Effector CD4-positive, alpha-beta T cell (primary cell): ENCODE measurements around the gene PGPEP1.
"Not testable (repeated sequence)": the region's sequence is repeated elsewhere in the genome, so short reads cannot be mapped to it uniquely, and the experiment has no call there.

Experiments used
- DNase-seq: peaks from one replicate; pipeline ENCODE4 v3.0.0-alpha.2; 2020

PGPEP1 gene

DNA sequence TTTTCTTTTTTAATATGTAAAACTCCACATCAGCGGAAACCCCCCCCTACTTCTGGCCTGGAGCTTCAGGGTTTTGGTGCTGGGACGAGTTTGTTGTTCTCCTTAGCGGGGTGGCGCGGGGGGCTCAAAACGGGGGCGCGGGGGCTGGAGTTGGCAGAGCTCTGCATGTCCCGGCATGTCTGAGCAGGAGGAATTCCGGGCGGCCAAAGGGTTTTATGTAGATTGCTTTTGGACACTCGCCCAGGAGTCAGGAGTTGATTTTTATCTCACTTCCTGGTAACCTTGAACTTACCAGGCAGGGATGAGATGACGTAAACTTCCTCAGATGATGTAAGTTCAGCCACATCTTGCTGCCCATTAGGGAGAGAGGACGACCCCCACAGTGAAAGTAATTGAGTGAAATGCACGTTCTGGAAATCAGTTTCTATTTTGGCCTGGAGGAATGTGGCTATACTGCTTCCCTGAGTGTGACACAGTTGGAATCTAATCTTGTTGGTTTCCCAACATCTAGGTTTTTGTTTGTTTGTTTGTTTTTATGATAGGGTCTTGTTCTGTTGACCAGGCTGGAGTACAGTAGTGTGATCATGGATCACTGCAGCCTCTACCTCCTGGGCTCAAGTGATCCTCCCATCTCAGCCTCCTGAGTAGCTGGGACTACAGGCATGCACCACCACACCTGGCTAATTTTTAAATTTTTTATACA lies 24.6 kb downstream of the PGPEP1 start:
- no peak for DNase-seq

- DNase-seq, result no peak
These were observed 25.6 kb downstream of the PGPEP1 start for GRCh38 chr19:18366021-18366435.

- no peak for DNase-seq
These were observed 28.3 kb downstream of the PGPEP1 start for GRCh38 chr19:18368504-18369222.

DNA sequence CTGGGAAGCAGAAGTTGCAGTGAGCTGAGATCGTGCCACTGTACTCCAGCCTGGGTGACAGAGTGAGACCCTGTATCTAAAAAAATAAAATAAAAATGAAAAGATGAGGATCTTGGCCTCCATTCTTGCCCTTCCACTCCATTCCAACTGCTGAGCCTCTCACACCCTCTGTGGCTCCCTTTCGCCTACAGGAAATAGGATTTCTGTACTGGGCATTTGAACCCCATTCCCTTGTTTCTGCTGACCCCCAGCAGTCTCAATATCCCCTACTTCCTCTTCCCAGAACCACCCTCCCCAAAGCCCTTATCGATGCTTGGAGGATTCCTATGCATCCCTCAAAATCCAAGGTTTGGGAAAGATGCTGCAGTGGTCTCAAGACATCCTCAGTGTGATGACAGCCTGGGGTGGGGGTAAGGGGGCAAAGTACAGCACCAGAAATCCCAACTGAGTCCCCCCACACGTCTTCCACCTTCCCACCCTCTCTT lies 33.1 kb downstream of the PGPEP1 start:
- no peak for DNase-seq

GRCh38 chr19:18373892-18374629 lies 33.7 kb downstream of the PGPEP1 start:
- no peak for DNase-seq

DNA sequence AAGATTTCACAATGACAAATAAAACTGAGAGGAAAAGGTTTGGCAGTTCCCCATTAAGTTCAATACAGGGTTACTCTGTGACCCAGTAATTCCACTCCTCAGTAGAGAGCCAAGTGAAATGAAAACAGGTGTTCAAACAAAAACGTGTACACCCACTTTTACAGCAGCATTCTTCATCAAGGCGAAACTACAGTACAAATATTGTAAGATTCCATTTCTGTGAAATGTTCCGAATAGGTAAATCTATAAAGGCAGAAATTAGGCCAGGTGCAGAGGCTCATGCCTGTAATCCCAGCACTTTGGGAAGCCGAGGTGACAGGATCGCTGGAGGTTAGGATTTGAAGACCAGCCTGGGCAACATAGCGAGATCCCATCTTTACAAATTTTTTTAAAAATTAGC lies 36.6 kb downstream of the PGPEP1 start:
- no peak for DNase-seq

DNA sequence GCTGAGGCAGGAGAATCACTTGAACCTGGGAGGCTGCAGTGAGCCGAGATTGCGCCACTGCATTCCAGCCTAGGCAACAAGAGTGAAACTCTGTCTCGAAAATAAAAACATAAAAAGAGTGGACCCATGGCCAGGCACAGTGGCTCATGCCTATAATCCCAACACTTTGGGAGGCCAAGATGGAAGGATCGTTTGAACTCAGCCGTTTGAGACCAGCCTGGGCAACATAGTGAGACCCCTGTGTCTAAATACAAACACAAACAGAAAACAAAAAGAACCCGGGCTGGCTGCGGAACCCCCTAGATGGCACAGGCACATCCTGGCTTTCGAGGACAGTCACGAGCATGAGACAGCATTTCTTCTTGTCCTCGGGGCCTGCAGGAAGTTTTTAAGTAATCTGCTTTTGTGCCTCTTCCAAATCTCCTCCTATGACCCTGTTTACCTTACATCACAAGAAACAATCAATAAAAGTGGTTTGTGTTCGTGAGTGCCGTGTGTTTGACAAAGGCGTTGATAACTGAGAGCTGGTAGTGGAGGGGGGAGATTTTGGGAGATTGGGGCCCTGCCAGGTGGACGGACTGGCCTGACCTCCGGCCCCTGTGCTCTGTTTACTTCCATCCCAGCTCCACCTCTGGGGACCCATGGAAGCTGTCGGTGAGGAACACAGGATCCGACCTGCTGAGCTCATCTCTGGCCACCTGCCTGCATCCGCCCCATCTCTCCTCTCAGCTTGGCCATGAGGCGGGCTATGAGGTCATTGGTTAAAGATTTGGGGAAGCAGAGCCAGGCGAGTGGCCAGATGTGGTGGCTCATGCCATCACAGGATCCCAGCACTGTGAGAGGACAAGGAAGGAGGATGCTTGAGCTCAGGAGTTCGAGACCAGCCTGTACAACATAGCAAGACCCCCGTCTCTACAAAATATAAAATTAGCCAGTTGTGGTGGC lies 39.7 kb downstream of the PGPEP1 start:
- DNase-seq, result no peak

DNA sequence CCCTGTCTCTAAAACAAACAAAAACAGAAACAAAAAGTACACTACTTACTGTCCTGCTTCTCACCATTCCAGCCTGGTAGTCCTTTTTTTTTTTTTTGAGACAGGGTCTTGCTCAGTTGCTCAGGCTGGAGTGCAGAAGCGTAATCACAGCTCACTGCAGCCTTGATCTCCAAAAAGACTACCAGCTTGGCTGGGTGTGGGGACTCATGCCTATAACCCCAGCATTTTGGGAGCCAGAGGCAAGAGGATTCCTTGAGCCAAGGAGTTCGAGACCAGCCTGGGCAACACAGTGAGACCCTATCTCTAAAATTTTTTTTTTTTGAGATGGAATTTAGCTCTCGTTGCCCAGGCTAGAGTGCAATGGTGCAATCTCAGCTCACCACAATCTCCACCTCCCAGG lies 40.4 kb downstream of the PGPEP1 start:
- no peak for DNase-seq

GRCh38 chr19:18383622-18384021 lies 43.2 kb downstream of the PGPEP1 start:
- not testable (repeated sequence) for DNase-seq

GRCh38 chr19:18384775-18385174 lies 44.4 kb downstream of the PGPEP1 start:
- no peak for DNase-seq

- no peak for DNase-seq
These were observed 44.9 kb downstream of the PGPEP1 start for GRCh38 chr19:18385359-18385674.

- DNase-seq, result peak; percentile 16
These were observed 45.5 kb downstream of the PGPEP1 start, which contains the start of gene GDF15 for GRCh38 chr19:18385675-18386542. GDF15 (plus strand) TSS chr19:18386158; CDS start chr19:18386190, 32 bp downstream.

- no peak for DNase-seq
These were observed 46.3 kb downstream of the PGPEP1 start for GRCh38 chr19:18386543-18387271.

DNA sequence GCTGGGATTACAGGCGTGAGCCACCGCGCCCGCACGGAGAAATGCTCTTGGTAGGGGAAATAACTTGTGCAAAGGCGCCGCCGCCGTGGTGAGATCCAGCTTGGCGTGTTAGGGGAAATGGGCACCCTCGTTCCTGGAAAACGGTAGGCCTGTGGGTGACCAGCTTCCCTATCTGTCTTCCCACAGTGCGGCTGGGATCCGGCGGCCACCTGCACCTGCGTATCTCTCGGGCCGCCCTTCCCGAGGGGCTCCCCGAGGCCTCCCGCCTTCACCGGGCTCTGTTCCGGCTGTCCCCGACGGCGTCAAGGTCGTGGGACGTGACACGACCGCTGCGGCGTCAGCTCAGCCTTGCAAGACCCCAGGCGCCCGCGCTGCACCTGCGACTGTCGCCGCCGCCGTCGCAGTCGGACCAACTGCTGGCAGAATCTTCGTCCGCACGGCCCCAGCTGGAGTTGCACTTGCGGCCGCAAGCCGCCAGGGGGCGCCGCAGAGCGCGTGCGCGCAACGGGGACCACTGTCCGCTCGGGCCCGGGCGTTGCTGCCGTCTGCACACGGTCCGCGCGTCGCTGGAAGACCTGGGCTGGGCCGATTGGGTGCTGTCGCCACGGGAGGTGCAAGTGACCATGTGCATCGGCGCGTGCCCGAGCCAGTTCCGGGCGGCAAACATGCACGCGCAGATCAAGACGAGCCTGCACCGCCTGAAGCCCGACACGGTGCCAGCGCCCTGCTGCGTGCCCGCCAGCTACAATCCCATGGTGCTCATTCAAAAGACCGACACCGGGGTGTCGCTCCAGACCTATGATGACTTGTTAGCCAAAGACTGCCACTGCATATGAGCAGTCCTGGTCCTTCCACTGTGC lies 47.9 kb downstream of the PGPEP1 start:
- peak; percentile 66 for DNase-seq

DNA sequence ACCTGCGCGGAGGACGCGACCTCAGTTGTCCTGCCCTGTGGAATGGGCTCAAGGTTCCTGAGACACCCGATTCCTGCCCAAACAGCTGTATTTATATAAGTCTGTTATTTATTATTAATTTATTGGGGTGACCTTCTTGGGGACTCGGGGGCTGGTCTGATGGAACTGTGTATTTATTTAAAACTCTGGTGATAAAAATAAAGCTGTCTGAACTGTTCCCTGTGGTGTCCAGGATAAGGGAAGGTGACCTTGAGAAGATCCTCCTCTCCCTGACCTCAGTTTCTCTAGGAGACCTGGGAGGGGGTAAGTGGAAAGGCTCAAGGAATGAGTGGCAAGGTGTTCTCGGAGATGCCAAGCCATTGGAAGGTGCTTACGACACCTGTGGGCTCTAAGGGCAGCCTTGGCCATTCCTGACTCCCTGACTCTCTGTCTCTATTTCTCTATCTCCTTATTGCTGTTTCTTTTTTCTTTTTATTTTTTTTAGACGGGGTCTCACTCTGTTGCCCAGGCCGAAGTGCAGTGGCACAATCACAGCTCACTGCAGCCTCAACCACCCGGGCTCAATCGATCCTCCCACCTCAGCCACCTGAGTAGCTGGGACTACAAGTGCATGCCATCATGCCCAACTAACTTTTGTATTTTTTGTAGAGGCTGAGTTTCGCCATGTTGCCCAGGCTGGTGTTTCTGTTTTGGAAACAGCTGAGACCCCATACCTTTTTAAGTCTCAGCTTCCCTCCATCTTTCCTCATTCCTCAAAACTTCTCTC lies 48.7 kb downstream of the PGPEP1 start:
- no peak for DNase-seq

DNA sequence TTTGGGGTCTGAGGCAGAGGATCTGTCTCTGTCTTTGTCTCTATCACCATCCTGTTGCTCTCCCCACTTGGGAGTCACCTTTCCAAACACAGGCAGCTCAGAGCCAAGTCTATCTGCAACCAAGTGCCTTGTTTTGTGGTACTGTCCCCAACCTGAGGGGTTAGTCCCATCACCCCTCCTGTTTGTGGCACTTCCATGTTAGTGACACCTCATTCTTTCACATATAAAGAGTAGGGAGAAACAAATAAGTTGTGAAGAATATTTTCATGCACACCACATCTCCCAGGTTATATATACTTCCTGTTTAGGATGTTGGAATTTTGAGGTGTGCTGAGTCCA lies 49.3 kb downstream of the PGPEP1 start:
- DNase-seq, result no peak

GRCh38 chr19:18390065-18390907 lies 49.9 kb downstream of the PGPEP1 start:
- DNase-seq, result no peak

DNA sequence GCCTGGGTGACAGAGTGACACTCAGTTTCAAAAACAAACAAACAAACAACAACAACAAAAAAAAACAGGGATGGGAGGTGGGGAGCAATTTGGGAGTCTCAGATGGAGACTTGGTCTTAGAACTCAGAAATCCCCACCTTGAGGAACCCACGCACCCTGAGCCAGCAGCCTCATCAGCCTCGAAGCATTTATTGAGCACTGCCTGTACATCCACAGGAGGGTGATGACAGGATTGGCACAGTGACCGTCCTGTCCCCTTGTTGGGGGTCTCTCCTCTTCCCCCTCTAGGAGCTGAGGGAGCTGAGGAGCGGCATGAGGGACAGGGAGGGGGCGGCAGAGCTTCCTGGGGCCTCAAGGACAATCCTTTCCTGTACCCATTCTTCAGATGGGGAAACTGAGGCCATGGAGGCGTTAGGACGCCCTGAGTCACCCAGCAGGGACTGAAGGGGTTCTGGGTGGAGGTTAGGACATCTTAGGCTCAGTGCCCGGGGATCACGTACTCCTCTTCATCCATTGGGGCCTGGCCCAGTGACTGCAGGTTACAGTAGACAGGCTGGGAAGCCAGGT lies 51.2 kb downstream of the PGPEP1 start:
- no peak for DNase-seq
